ENCODE results near the gene SCFD1. TPM values are rescaled to one million over a fixed set of nuclear protein-coding genes. Genes with fewer than 3 reads are reported as not detected.
A peak's percentile ranks its signal among the peaks of the same experiment; 100 is the strongest.
"Not testable (repeated sequence)": the region's sequence is repeated elsewhere in the genome, so short reads cannot be mapped to it uniquely, and the experiment has no call there.

SCFD1 gene
- polyA plus RNA-seq, 4 donors = 87.8 to 107 (median 95.9) TPM

DNA sequence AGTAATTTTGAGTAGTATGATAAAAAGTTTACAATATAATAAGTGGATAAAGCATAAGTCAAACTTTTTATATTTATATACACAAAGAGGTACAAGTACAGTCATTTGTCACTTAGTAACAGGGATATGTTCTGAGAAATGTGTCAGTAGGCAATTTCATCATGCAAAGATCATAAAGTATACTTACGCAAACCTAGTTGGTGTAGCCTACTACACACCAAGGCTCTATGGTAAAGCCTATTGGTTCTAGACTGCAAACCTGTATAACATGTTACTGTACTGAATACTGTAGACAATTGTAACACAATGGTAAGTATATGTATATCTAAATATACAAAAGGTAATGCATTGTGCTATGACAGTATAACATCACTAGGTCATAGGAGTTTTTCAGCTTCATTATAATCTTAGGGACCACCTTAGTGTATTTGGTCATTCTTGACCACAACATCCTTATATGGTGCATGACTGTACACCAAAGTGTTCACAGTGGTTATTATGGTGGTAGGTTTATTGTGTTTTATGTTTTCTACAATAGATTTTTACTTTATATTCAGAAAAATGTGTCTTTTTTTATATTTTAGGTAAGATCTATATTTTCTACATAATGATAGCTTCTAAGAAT lies 14.9 kb upstream of the SCFD1 start:
- DNase-seq (ENCODE audit: low read depth in 4 of 4, low spot score in 3 of 4) = no peak

DNA sequence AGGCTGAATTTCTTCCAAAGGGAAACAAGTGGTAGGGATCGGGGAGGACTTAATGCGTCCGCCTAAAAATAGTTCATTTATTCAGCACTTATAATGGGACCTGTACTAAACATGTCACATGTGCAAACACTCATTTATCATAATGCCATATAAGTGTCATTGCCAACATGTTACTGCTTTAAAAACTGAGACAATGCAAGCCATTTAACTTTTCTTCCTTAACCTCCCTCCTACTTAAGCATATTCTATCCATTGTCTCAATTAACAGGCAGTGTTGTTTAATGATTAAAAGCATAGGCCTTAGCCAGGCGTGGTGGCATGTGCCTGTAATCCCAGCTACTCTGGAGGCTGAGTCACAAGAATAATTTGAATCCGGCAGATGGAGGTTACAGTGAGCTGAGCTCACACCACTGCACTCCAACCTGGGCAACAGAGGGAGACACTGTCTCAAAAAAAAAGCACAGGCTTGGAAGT lies 13.5 kb upstream of the SCFD1 start:
- DNase-seq (ENCODE audit: low read depth in 4 of 4, low spot score in 3 of 4) = no peak

DNA sequence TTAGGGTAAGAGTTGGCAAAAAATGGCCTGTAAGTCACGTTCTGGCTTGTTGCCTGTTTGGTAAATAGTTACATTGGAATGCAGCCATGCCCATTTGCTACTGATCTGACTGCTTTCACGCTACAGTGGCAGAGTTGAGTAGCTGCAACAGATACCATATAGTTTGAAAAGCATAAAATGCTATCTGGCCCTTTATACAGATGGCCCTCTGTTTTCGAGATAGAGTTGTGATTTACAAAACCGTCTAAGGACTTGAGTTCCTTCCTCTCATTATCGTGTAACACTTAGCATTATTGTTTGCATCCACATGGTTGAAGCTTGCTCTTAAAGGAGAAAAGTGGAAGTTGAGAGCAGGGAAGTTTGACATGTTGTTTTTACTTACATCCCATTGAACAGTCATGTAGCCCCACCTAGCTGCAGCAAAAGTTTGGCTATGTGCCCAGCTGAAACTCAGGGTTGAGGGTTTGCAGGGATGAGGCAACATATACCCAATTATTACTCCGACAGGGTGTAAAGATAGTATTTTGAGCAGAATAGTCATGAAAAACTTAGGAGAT lies 11.3 kb upstream of the SCFD1 start:
- no peak for DNase-seq (ENCODE audit: low read depth in 4 of 4, low spot score in 3 of 4)

DNA sequence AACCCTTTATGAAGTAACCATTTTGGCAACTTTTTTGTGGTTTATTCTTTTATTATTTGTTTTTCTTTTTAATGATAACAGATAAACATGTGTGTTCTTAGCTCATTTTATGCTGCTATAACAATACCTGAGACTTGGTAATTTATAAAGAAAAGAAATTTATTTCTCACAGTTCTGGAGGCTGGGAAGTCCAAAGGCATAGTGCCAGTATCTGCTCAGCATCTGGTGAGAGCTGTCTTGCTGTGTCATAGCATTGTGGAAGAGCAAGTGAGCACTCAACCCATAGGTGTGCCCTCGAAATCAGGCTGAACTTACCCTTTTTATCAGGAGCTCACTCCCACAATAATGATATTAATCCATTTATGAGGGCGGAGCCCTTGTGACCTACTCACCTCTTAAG lies 8.0 kb upstream of the SCFD1 start:
- no peak for DNase-seq (ENCODE audit: low read depth in 4 of 4, low spot score in 3 of 4)

DNA sequence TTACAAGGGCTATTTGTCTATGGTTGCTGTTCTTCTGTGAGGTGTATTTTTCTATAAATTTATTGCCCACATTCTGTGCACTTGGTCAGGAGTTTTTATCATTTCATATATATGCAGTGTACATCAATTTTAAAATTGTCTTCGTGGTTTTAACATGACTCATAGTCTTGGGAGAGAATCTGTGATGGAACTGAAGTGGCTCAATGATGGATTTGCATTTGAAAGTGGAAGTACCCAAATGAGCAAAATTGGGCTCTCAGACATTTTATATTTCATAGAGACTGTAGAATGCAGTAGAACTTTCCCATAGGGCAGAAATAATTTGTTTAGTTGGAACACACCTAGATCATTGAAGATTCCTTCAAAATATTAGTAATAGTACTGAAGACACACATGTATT lies 1.9 kb upstream of the SCFD1 start:
- DNase-seq (ENCODE audit: low read depth in 4 of 4, low spot score in 3 of 4) = no peak

DNA sequence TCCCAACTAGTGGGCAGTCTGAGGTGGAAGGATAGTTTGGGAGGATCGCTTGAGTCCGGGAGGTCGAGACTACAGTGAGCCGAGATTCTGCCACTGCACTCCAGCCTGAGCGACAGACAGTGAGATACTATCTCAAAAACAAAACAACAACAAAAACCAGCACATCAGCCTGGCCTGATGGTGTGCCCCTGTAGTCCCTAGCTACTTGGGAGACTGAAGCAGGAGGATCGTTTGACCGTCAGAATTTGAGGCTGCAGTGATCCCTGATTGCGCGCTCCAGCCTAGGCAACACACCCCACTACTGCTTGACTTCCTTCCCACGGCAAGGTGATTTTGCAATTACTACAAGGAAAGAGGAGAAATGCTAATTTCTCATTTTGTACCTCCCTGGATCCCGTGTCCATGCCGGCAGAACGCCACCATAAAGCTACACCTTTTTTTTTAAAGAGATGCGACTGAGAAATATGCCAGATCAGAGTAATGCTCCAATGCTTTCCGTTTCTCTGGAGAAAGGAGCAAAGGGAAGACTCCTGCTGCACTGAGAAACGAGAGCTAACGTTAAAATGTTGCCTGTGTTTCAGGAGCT lies 672 bp upstream of the SCFD1 start:
- DNase-seq (ENCODE audit: low read depth in 4 of 4, low spot score in 3 of 4) = peak in 3 of 4 donors; percentile 16 to 27 (median 22)

DNA sequence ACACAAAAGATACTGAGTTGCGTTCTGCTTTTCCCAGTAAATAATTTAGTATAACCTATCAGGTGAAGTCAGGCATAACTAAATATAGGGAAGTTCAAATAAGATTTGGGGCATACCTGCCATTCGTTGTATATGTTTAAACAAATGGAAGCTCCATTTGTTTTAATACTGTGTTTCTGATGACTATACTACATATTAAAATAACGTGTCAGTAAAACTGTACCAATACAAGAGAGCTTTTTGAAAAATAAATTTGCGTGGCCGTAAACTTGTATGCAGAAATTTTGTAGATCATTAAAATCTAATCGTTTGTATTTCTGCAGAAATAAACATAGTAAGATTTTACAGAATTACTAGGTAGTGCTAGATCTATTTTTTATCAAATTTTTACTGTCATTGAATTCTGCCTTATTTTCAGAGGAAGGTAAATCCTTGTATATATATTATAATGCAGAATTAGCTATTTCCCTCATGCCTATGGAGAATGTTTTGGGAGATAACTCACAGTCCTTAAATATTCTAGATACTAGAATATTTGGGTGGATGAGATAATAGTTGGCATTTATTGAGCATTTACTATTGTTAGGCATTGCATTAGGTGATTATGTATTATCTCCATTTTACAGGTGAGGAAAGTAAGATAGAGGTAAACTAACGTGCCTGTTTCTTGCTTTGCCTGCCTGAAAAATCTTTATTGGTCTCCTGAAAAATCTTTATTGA lies 1.5 kb downstream of the SCFD1 start:
- no peak for DNase-seq (ENCODE audit: low read depth in 4 of 4, low spot score in 3 of 4)

DNA sequence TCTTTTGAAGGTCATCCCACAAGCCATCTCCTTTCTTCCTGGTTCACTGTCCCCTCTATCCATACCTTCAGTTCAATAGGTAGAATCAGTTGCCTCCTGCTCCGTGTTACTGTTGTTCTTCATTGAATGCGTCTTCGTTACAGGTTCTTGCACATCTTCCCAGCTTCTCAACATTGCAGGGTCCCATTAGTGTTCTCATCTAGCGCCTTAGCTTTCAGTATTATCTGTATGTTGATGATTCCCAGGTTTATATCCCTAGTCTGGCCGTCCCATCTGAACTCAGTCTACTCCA lies 2.0 kb downstream of the SCFD1 start:
- no peak for DNase-seq (ENCODE audit: low read depth in 4 of 4, low spot score in 3 of 4)

DNA sequence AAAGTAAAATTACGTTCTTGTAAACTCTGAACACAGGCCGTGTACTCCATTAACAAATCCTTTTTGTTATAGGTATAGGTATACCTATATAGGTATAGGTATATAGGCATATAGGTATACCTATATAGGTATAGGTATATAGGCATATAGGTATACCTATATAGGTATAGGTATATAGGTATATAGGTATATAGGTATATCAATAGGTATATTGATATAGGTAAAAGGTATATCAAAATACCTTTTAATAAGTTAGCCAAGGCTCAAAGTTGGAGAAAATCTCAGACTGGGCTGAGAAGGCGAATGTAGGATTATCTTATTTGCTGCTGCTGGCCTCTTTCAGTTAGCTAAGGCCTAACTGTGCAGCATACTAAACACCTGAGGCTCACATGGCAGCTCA lies 3.4 kb downstream of the SCFD1 start:
- no peak for DNase-seq (ENCODE audit: low read depth in 4 of 4, low spot score in 3 of 4)

DNA sequence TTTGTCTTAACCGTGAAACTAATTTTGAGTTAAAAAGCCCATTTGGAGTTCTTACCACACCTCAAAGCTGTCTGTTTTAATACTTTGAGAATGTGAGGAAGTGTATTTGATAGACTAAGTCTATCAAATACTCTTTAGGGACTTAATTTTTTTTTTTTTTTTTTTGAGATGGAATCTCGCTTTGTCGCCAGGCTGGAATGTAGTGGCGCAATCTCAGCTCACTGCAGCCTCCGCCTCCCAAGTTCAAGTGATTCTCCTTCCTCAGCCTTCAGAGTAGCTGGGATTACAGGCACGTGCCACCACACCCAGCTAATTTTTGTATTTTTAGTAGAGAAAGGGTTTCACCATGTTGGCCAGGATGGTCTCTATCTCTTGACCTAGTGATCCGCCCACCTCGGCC lies 7.3 kb downstream of the SCFD1 start:
- not testable (repeated sequence) for DNase-seq (ENCODE audit: low read depth in 4 of 4, low spot score in 3 of 4)

DNA sequence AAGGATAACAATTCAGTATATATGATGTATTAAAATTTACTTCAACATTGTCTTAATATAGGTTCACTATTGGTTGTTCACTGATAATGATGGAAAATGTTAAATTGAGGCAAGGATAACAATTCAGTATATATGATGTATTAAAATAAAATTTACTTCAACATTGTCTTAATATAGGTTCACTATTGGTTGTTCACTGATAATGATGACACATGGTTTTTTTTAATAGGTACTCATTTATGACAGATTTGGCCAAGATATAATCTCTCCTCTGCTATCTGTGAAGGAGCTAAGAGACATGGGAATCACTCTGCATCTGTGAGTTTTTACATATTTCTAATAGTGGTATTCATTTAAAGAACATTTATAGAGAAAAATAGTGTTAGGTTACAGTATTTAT lies 8.1 kb downstream of the SCFD1 start:
- DNase-seq (ENCODE audit: low read depth in 4 of 4, low spot score in 3 of 4) = no peak

DNA sequence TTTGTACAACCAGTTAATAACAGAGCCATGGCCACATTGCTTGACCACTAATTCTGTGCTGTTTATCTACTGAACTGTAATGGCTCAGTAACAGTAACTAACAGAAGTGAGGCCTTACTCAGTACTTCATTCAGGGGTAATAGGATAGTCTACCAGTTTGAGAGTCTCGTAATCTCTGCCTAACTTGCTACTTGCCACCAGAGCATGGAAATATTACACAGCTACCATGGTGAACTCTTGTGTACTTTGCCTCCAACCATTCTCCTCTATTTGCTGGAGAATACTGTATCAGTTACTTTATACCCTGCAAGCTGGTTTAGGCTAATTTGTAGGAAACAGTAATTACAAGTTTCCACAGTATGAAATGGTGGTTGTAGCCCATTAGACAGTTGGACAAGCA lies 10.6 kb downstream of the SCFD1 start:
- no peak for DNase-seq (ENCODE audit: low read depth in 4 of 4, low spot score in 3 of 4)

DNA sequence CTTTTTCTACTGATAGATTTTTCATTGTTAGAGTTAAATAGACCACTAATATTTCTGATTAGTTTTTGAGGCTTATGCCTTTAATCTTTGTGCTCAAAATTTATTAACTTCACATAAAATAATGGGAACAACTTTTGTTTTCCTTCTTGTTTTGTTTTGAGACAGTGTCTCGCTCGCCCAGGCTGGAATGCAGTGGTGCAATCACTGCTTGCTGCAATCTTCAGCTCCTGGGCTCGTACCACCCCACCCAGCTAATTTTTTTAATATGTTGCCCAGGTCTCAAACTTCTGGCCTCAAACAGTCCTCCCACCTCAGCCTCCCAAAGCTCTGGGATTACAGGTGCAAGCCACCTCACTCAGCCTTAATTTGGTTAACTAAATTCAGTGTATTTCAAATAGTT lies 16.8 kb downstream of the SCFD1 start:
- no peak for DNase-seq (ENCODE audit: low read depth in 4 of 4, low spot score in 3 of 4)

DNA sequence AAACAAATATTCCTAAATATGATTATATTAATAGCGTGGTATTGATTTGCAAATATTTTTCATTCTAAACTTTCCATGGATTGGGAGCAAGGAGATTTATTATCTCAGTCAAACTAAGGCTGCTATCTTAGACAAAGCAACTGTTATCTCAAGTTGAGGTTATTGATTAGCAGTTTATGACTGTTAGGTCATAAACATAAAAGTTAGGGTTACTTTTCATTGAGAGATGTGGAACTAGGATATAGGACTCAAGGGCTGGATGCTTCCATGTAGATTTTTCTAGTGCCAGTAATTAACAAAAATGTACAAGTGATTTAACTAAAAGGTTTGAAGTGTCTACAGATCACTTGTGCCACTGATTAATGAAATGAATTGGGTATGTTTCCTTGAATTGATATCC lies 19.1 kb downstream of the SCFD1 start:
- DNase-seq (ENCODE audit: low read depth in 4 of 4, low spot score in 3 of 4) = no peak

DNA sequence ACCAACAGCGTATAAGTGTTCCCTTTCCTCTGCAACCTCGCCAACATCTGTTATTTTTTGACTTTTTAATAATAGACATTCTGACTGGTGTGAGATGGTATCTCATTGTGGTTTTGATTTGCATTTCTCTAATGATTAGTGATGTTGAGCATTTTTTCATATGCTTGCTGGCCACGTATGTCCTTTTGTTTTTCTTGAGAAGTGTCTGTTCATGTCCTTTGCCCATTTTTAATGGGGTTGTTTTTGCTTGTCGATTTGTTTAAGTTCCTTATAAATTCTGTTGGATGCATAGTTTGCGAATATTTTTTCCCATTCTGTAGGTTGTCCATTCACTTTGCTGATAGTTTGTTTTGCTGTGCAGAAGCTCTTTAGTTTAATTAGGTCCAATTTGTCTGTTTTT lies 22.3 kb downstream of the SCFD1 start:
- not testable (repeated sequence) for DNase-seq (ENCODE audit: low read depth in 4 of 4, low spot score in 3 of 4)

DNA sequence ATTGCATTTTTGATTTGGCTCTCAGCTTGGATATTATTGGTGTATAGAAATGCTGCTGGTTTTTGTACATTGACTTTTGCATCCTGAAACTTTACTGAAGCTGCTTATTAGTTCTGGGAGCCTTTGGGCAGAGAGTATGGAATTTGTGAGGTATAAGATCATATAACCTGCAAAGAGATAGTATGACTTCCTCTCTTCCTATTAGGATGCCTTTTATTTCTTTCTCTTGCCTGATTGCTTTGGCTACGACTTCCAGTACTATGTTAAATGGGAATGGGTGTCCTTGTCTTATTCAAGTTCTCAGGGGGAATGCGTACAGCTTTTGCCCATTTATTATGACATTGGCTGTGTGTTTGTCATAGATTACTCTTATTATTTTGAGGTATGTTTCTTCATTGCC lies 23.5 kb downstream of the SCFD1 start:
- DNase-seq (ENCODE audit: low read depth in 4 of 4, low spot score in 3 of 4) = no peak

DNA sequence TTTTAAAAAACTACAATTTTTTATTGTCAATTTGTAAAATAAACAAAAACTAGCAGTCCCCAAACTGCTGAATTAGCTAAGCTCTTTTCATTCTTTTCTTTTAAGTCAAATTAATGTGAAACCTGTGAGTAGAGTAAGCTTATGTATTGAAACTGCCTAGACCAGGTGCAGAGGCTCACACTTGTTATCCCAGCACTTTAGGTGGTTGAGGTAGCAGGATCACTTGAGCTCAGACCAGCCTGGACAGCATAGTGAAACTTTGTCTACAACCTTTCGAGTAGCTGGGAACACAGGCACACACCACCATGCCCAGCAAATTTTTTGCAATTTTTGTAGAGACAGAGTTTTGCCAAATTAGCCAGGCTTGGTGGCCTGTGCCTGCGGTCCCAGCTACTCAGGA lies 26.4 kb downstream of the SCFD1 start:
- DNase-seq (ENCODE audit: low read depth in 4 of 4, low spot score in 3 of 4) = no peak

DNA sequence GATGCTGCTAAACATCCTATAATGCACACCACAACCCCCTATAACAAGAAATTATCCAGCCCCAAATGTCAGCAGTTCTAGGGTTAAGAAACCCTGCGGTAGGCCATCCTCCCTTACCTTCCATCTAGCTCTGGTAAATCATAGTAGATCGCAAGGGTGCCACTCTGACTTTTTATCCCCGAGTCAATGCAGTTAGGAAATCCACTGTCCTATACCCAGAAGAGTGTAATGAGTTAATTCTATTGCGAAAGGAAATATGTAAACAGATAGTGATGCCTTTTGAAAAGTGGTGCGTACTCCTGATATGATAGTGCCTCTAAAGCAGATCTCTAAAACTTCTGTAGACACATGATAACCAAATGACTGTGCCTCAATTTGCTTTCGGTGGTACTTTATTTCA lies 29.8 kb downstream of the SCFD1 start:
- no peak for DNase-seq (ENCODE audit: low read depth in 4 of 4, low spot score in 3 of 4)

DNA sequence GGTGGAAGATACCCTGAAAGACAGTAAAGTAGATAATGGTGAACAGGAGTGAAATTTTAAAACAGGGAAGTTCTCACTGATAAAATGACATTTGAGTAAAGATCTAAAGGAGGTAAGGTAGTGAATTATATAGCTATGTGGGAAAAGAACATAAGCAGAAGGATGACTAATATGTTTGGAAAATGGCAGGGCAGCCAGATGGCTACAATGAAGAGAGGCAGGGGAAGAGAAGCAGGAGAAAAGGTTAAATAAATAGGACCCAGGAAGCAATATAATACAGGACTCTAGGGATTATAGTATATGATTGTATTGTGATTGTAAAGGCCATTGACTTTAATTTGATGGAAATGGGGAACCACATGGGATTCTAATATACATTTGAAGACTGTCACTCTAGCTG lies 33.0 kb downstream of the SCFD1 start:
- no peak for DNase-seq (ENCODE audit: low read depth in 4 of 4, low spot score in 3 of 4)

DNA sequence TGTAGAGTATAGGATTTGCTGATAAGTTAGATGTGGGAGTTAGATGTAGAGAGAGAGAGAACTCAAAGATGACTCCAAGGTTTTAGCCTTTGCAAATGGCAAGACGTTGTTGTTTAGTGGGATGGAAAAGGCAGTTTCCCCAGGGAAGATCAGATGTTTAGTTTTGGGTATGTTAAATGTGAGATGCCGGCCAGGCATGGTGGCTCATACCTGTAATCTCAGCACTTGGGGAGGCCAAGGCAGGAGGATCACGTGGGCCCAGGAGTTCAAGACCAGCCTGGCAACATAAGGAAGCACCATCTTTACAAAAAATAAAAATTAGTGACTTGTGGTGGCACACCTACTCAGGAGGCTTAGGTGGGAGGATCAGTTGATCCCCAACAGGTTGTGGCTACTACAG lies 33.5 kb downstream of the SCFD1 start:
- DNase-seq (ENCODE audit: low read depth in 4 of 4, low spot score in 3 of 4) = no peak

DNA sequence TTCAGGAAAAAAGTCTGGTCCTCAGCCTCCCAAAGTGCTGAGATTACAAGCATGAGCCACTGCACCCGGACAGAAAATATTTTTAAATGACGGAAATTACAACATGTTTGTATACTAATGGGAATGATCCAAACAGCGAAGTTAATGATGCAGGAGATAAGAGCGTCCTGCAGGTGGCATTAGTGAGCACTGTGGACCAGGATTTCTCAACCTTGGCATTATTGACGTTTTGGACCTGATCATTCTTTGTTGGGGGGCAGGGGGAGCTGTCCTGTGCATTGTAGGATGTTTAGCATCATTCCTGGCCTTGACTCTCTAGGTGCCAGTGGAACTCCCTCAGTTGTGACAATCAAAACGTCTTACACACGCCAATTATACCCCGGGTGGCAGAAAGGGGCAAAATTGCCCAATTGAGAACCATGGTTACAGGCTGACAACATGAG lies 34.1 kb downstream of the SCFD1 start:
- DNase-seq (ENCODE audit: low read depth in 4 of 4, low spot score in 3 of 4) = peak in 1 of 4 donors; percentile 1

DNA sequence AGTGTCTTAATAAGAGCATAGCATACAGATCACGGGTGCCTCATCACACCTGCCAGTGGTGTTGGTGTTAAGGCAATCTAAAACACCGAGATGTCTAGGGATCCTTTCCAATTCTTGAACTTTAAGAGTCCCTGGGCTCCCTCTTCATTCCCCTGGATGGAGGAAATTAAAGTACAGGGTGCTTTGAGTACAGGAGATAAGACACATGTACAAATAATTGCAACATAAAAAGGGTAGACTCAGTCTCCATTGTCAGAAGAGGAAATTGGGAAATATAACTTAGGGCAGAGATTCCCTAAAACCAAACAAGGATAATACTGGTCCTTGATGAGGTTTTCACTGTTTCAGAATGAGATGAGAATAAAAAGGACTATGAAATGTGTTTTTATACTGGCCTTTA lies 34.9 kb downstream of the SCFD1 start:
- no peak for DNase-seq (ENCODE audit: low read depth in 4 of 4, low spot score in 3 of 4)
